Measurements from ENCODE around the gene SSBP3.
A peak's percentile ranks its signal among the peaks of the same experiment; 100 is the strongest.

The SSBP3 gene

DNA sequence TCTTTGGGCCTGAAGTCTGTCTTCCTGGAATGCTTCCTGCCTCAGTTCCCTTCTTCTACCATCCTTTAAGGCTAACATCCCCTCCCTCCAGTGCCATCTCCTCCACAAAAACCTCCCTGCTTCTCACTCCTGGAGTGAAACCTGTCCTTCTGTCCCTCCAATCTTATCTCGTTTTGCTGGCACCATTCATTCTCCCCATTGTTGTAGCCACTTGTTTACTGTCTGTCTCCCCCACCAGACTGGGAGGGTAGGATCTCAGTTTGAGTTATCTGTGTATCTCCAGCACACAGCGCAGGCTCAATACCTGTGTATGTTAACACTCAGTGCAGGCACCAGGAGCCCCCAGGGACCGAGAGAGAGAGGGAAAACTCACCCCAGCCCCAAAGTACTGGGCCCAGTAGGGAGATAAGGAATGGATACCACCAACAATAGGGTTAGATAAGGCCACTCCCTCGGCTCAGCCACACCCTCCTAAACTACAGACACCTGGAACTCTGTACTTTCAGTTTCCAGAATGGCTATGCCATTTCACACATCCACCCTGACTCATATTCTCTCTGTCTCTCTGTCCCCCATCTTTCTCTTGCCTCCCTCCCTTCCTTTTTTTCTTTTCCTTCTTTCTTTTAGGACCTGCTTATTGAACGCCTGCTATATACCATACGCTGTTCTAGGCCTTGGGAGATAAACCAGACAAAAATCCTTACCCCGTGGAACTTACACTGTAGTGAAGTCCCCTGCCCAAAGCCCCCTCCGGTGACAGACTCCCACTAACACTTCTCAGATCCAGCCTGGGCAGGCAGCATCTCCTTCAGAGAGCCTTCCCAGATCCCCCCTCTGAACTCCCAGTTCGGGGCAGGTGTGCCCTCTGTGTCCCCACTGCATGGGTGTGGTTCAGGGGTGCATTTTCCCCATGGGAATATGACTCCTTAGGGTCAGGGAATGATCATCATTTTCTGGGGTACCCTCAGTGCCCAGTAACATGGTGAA, 3.3 kb upstream of the SSBP3 start:
- DNase-seq, result no peak

DNA sequence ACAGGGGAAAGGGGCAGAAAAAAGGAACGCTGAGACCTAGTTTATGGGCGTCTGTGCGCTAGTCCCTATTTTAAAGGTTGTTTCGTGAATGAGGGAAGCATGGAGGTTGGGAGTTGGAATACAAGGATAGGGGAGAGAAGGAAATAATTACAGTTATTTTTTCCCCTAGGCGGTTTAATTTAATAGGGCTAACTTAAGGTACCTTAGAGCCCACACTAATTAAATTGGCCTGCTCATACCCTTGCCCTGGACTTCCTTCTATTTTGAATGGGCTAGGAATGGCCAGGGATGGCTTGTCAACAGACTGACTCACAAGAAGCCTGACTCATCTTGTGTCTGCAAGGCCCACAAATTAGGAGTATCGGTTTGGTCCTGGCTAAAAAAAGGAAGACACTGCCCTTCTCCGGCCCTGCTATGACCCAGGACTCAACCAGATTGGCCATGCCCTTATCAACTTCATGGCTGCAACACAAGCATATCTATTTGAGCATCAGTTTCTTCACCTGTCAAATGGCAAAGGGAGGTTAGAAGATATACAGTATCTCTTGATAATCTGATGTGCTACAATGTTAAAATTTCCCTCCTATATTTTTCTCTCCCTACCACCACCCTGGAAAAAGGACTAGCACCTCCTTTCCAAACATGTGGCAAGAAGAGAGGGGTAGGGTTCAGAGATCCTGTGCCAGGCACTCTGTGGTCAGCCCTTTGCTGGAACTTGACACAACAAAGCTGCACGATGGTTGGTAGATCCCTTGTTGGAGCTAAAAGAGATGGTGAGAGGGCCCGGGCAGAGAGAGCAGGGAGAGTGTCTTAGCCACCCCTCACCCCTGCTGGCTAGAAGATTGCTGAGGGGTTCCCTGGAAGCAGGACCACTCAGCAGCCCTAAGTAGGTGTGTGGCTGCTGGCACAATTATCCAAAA, 2.2 kb upstream of the SSBP3 start:
- no peak for DNase-seq

DNA sequence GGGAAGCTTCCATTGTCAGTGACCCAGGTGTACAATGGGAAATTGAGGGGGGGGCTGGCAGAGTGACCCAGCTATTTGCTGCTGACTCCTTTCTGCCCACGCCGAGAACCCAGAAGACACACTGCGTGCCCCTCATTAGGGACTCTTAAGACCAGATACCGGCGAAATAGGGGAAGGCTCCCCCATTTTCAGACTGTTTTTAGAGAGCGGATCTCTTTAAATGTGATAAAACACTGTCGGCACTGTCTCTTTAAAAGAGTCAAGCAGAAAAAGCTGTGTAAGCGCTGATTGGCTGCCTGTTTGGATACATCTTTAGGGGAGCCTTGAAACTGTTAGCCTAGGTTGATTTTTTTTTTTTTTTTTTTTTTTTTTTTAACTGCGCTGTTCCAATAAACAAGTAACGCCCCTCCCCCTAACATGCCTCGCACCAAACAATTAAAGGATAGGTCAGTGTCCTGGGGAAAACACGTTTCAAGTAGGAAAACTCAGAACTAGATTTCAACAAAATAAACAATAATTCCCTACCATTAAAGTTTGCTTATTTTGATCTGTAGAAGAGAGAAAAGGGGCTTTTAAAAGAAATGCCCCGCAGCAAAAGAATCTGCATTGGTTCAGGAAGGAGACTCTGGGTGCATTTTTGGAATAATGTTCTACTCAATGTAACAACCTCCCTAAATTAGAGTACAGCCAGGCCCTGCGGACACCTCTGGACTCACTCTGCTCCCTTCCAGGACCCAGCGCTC, 1.4 kb upstream of the SSBP3 start:
- DNase-seq, result peak; percentile 41

DNA sequence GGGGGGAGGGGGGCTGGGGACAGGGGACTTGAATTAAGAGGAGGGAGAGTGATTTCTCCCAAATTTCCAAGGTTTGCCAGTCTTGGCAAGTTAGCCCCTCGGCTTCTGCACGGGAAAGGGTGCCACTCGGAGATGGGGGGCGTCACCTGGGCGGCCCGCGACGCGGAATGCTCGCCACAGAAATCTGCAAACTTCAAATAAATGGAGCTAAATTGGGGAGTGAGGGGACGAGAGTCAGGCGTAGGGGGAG, 885 bp upstream of the SSBP3 start:
- DNase-seq, result no peak

DNA sequence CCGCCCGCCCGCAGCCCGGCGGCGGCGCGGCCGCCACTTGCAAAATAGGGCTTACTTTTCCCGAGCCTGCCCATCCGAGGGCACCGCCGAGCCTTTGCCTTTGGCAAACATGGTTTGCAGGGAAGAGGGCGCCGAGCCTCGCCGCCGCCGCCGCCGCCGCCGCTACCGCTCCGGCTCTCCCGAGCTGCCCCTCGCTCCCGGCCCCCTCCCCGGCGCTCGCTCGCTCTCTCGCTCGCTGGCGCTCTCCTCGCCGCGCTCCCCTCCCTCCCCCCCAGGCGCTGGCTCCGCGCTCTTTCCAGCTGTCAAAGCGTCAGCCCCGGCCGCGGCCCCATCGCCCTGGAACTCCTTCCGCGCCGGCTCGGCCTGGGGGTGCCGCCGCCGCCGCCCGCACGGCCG, 298 bp downstream of the SSBP3 start:
- no peak for DNase-seq

DNA sequence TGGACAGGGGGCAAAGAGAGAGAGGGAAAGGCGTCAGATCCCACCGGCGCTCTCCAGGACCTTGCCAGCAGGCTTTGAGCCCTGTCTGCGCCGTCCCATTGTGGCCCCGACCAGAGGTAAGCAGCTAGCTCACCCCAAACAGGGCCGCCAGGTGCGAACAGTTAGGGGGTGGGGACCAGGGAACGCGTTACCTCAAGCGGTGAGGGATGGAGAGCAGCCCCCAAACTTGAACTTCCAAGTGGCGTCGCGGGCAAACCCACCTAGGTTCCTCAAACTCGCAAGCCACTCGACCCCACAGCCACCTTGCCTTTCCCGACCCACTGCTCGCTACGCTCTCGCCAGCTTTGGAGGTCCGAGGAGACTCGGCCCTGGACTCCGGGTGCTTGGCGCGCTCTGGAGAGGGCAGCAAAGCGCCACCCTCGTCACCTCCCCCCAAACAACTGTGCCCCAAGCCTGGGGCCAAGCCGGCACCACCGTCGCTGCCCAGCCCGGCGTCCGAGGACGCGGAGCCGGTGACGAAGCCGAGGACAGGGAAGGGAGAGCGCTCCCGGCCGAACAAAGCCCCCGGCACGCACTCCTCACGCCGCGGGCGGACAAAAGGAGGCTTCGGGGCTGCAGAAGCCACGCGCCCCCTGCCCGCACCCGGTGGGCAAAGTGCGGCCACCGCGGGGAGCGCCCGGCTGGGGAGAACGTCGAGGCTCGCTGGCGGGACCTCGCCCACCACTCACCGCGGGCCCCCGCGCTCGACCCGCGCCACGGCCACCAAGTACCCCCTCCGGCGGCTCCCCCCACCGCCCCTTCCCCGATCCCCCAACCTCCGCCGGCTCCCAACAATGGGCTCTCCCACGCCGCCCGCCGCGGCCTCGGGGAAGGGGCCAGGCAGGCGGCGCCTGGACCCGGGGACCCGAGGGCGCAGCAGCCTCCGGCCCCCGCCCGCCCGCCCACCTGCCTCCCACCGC, 976 bp downstream of the SSBP3 start:
- no peak for DNase-seq

DNA sequence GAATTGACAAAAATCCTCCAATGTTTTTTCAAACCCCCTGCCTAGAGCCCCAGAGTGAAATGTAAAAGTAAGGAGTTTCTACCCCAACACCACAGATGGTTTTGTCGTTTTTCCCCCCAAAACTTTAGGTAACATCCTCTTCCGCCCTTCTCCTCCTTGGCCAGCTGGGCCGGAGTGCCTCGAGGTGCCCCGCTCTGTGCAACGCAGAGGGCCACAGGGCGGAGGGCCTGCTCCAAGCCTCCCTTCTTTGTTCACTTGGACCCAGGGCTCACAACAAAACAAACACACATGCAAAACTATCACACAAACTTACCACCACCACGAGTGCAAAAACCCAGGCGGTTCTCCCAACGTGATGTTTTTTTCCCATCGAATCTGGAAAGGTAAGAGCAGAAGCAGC, 1.9 kb downstream of the SSBP3 start:
- no peak for DNase-seq

DNA sequence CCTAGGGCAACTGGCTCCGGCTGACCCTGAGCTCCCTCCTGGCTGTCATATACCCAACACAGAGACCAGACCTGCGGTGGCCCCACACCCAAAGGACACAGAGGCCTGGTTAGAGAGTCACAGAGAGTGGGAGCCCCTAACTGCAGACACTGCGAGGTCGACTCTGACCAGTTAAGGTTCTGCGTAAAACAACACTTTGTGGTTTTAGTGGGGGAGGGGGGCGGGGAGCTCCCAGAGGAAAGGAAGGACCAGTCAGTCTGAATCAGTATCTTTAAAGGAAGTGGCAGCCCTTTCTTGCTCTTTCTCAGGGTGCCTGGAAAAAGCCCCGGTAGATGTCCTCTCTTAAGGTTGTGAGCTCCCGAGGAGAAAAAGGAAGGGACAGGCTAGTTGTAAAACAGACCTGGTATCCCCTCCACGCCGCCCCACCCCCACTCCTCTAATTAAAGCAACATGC, 2.4 kb downstream of the SSBP3 start:
- DNase-seq, result no peak

DNA sequence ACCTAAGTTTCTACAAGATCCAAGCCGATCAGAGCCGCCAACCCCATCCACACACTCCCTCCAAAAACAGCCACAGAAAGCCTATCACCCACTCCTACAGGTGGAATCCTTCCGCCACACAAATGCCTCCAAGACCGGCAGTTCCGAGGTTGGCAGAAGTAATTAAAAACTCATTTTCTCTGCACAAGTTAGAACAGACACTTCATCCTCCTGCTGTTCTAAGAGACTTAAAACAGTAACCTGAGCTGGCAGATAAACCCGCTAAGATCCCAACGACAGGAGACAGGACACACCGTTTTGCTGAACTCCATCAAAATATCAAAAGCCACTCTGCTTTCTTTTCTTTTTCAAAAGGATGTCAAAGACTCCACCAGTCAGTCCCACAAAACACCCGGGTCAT, 2.8 kb downstream of the SSBP3 start:
- DNase-seq, result no peak

DNA sequence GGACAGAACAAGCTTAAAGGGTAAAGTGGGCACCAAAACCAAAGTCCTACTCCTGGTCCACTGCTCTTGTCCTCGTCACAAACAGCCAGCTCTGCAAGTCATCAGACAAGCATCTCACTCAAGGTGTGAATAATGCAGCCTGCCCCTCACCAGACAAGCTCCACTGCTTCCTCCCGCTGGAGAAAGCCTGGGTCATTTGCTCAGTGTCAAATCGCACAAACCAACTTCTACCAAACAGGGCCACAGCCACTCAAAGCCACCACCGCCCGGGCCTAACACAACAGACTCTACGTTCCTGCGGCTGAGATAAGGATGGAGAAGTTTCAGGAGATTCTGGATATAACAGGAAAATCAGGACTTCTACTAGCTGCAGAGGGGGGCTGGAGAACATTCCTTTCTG, 3.3 kb downstream of the SSBP3 start:
- DNase-seq, result no peak

DNA sequence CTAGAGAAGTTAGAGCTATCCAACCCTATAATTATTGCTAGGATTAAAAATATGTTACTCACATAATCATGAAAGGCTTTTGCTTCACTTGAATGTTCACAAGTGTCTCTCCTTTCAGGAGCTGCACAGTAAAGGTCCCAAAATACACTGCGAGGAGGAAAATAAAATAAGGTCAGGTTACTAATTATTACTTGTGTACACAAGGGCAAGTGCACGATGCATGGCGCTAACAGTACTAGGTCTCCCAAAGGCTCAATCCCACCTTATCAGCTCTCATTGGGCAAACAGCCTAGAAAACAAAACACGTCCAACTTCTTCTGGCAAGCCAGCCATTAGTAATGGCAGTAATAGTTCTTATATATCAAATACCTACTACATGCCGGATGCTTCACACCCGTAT, 4.4 kb downstream of the SSBP3 start:
- DNase-seq, result no peak

DNA sequence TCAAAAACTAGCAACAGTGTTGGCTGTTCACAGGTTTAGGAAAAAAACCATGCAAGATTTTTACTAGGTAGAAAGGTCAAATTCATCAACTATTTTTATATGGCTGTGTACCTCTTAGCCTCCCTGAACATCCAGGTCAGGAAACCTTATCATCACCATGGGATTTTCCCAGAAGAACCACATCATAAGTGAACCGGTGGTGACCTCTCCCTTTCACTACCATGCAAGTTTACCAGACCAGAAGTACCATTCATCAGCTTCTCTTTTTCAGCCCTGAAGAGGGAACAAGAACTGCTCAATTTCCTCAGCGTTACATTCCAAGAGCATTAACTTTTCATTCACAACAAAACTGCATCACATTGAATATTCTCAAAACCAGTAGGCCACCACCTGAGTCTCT, 5.9 kb downstream of the SSBP3 start:
- DNase-seq, result no peak

DNA sequence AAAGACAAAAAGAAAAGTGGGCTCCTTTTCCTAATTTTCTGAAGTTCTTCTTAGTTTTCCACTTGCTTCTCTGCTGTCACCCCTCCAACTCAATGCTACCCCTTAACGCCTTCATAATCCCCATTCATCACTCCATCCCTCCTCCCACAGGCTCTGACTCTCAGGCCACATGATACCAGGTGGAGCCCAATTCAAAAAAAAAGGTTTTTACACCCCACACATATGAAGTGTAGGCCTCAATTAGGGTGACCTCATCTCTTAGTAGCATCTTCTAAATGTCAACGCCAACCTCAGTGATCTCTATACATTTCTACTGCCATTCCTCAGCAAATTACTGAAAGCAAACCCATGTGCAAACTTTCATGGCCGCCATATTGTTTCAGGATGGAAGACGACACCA, 6.4 kb downstream of the SSBP3 start:
- DNase-seq, result no peak

DNA sequence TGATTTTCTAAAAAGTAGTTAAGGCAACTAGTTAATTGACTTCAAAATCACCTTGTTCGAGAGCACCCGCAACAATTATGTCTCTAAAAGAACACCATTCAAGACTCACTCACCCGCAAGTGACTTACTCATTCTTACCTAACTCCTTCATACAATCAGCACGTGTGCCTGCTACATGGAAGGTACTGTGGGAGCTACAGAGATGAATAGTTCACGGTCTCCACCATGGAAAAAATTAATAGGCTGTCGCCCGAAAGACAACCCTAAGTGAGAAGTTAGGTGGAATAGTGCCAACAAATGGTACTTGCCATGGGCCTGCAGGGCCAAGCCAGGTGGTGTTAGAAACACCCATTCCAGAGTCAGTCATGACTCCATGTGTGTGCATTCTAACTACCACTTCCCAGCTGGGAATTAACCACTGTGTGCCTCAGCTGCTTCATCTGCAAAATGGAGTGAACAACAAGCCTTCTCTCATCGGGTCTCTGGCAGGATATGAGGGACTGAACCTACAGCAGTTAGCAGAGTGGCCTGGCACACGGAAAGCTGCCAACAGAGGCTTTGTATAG, 7.1 kb downstream of the SSBP3 start:
- DNase-seq, result no peak

DNA sequence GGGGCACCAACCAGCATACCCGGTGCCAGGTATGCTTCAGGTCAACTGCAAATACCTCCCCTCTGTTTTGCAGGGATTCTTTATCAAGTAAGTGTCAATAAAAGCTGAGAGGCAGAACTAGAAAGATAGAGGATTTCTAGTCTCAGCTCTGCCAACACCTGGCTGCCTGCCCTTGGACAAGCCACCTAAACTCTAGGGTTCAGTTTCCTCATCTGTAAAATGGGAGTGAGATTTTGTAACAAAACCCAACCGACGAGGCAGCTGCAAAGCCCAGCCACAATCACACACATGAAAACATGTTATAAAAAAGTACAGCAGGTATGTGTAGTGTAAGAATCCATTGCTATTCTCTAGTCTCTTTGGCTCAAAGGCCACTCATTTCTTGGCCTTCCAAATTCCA, 8.2 kb downstream of the SSBP3 start:
- no peak for DNase-seq

DNA sequence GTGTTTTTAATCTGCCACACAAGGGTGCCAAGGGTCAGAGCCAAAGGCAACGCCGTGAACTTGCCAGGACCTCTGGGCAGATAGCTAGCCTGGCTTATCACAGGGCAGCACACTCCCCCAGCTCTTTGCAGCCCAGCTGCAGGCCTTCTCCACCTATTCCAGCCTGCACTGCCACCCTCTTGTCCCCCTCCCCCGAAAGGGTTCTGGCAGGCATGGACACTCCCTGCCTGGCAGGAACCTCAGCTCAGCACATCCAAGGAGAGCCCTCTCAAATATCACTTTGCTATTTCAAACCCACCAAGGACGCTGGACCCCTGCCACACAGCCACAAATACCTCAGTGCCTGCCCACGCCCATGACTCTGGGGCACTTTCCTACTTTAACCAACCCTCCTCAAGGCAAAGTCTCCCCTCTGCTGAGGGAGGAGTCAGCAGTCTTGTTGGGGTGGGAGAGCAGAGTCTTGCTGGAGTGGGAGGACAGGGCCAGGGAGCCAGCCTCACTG, 9.1 kb downstream of the SSBP3 start:
- DNase-seq, result no peak

DNA sequence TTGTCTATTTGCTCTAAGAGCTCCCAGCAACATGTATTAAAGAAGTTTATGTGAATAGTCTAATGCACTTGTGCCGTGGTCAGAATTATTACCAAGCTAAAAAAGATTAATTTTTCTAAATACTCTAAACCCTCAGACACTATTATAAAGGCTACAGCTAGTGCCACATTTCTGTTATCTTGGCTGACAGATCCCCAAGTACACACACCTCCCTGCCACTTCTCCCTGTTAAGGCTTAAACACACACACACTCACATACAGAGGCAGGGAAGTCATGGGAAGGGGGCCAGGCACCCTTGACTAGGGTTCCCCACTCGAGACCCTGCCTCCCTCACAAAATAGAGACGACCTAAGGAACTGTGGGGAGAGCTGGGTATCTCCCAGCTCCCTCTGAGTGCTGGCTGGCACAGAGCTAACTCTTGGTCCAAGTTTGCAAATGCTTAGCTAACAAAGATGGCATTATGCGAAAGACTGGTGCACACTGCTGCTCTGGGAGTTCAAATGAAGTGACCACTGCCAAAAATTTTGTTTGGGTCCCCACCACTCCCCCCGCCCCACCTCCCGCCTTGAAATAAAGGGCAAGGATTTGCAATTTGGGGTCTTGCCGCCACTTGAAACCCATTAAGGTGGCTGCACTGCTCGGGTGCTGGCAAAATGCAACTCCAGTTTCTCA, 9.8 kb downstream of the SSBP3 start:
- DNase-seq, result no peak

DNA sequence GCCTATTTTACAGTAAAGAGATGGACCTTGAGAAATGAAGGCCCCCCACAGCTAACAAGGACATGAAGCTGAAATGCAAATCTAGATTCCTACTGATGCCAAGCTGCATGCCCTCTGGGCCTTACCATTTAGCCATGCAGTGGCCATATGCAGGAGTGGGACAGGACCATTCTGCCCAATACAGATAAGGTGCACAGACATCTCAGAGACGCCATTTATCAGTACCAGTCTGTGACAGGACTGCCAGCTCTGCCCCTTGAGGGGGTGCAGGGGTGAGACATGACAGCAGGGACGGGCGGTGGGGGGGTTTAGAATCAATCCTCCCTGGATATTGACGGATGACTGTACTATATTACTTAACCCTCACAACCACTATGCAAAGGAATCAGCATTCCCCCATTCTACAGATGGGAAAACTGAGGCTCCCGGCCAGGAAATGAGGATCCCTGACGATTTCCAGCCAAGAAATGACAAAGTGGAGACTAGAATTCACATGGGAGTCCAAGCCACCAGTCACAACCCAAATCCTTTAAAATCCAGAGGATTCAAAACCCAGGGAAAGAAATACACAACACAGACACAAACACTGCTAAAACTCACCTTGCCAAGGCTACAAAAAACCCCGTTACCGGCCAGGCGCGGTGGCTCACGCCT, 10.8 kb downstream of the SSBP3 start:
- DNase-seq, result no peak

DNA sequence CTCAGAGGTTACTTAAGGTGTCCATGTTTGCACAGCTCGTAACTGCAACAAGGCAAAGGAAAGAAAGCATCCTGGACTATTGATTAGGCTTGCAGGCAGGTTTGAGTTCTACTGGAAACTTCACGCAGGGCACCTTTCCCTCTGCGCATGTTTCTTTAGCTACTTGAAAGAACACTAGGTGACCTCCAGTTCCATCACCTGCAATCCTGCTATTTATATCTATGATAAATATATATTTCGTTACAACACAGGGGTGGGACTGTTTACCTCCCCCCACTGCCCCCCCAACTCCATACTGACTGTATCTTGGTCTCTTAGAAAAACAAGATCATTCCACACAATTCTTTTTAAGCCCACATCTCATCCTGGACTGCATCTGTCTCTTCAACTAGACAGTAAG, 12.1 kb downstream of the SSBP3 start:
- DNase-seq, result no peak

DNA sequence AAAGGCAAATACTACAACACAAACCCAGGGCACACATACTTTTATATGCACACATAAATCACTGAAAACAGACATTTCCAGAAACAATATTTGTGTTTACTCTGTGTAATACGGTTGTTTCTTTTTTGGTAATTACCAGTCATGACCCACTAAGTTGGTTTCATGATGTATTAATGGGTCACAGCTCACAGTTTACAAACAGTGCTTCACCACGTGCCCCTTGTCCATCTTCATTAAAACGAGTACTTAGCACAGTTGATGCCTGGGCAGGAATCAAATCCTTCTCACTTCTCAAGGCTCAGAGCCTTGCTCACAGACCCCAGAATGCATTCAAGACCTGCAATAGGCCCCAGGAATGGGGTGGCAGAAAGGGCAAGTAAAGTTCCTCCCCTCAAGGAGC, 13.8 kb downstream of the SSBP3 start:
- no peak for DNase-seq
